HCT116 (cell line): ENCODE results near the gene IPO8. TPM values are rescaled to one million over a fixed set of nuclear protein-coding genes. Genes with fewer than 3 reads are reported as not detected.

Source experiments
- ATAC-seq: fragments of 200-7000 bp; cut with Tn5 transposase; 2 replicates; pipeline ENCODE4 v1.9.1; 2020; ENCODE audit warnings: mild to moderate bottlenecking, moderate library complexity
- BruUV-seq: library from RNA; stranded (reverse); fragments of 400-500 nt; replicated peaks from 2 replicates; lab custom pipeline; 2021; lab: Mats Ljungman, UMichigan
- CTCF ChIA-PET: fragments of 300-600 bp; sonication (Branson Sonifier 250); formaldehyde crosslinking; loops from one replicate; lab custom pipeline; 2021; ENCODE audit warnings: antibody characterized with exemption; lab: Charles Lee
- POLR2A ChIA-PET: fragments of 300-600, 350-600 bp; sonication (Branson Sonifier 250); formaldehyde crosslinking; loops from one replicate; lab custom pipeline; 2021; ENCODE audit warnings: antibody characterized with exemption; lab: Charles Lee
- RAD21 ChIA-PET, 2 experiments: fragments of 300-600 bp; sonication (Branson Sonifier 250); formaldehyde crosslinking; loops; one replicate each; lab custom pipeline; 2023; ENCODE audit warnings: low total read pairs in 2 of 2; ENCODE audit not compliant: uncharacterized antibody in 2 of 2, unreplicated experiment in 2 of 2, low non-redundant PET in 1 of 2; lab: Charles Lee
- DNase-seq: peaks from one replicate; pipeline ENCODE4 v3.0.0-alpha.2; 2010; ENCODE audit warnings: low read depth, low spot score
- H2AFZ ChIP-seq: fragments of 200-600 bp; shearing (Covaris generic), sonication (generic); 2 replicates; pipeline ENCODE4 v1.6.1; 2017; ENCODE audit warnings: low read depth, mixed run types, mixed read lengths, antibody characterized with exemption, low read length; ENCODE audit not compliant: poor library complexity, severe bottlenecking
- H3K27ac ChIP-seq: 2 replicates; pipeline ENCODE4 v1.5.1; 2012; ENCODE audit warnings: low read depth, low read length
- H3K27me3 ChIP-seq: fragments of 200-600 bp; sonication (generic); 2 replicates; pipeline ENCODE4 v1.6.1; 2016; ENCODE audit warnings: mixed run types, low read length, mixed read lengths; ENCODE audit not compliant: insufficient read depth
- H3K36me3 ChIP-seq, 2 experiments: fragments of 200-500 bp in 1 of 2; fragments of 200-600 bp in 1 of 2; sonication (Bioruptor generic) in 1 of 2; sonication (generic) in 1 of 2; 2 replicates each; pipeline versions ENCODE4 v1.5.1 to v1.6.1; 2014 to 2016; ENCODE audit warnings: low read length in 2 of 2, inconsistent platforms in 1 of 2, mixed read lengths in 1 of 2, mixed run types in 1 of 2; ENCODE audit not compliant: insufficient read depth in 2 of 2, control insufficient read depth in 1 of 2
- H3K4me1 ChIP-seq, 2 experiments: fragments of 200-600 bp in 1 of 2; sonication (generic) in 1 of 2; 2 replicates each; pipeline versions ENCODE4 v1.5.1 to v1.6.1; 2012 to 2017; ENCODE audit warnings: low read length in 2 of 2, inconsistent platforms in 1 of 2, mild to moderate bottlenecking in 1 of 2, mixed read lengths in 1 of 2, mixed run types in 1 of 2, moderate library complexity in 1 of 2; ENCODE audit not compliant: insufficient read depth in 2 of 2, control insufficient read depth in 1 of 2
- H3K4me2 ChIP-seq: fragments of 200-600 bp; sonication (generic); 2 replicates; pipeline ENCODE4 v1.6.1; 2017; ENCODE audit warnings: mixed run types, low read length, mixed read lengths
- H3K4me3 ChIP-seq, 2 experiments: fragments of 200-600 bp in 1 of 2; sonication (generic) in 1 of 2; replicated peaks in 1 of 2; 2 replicates each; pipeline ENCODE4 v1.5.1; 2011 to 2016; ENCODE audit warnings: low read length in 2 of 2, control low read depth in 1 of 2, low read depth in 1 of 2, mild to moderate bottlenecking in 1 of 2, mixed read lengths in 1 of 2, mixed run types in 1 of 2
- H3K79me2 ChIP-seq: fragments of 200-600 bp; sonication (generic); 2 replicates; pipeline ENCODE4 v1.6.1; 2017; ENCODE audit warnings: mild to moderate bottlenecking, mixed run types, low read length, moderate library complexity, mixed read lengths; ENCODE audit not compliant: insufficient read depth
- H3K9ac ChIP-seq: fragments of 200-600 bp; sonication (generic); 2 replicates; pipeline ENCODE4 v1.6.1; 2016; ENCODE audit warnings: low read length, mixed read lengths
- H3K9me2 ChIP-seq: fragments of 200-600 bp; sonication (generic), shearing (Covaris generic); 2 replicates; pipeline ENCODE4 v1.6.1; 2017; ENCODE audit warnings: mixed run types, mild to moderate bottlenecking, moderate library complexity; ENCODE audit not compliant: insufficient read depth
- H3K9me3 ChIP-seq, 2 experiments: fragments of 200-500 bp in 1 of 2; fragments of 200-600 bp in 1 of 2; sonication (Bioruptor generic) in 1 of 2; sonication (generic) in 1 of 2; 2 replicates each; pipeline ENCODE4 v1.6.1; 2014 to 2017; ENCODE audit warnings: low read length in 2 of 2, mixed read lengths in 2 of 2, inconsistent platforms in 1 of 2, low read depth in 1 of 2, mild to moderate bottlenecking in 1 of 2, mixed run types in 1 of 2, moderate library complexity in 1 of 2; ENCODE audit not compliant: control insufficient read depth in 1 of 2, insufficient read depth in 1 of 2
- H4K20me1 ChIP-seq: fragments of 200-600 bp; sonication (generic), shearing (Covaris generic); 2 replicates; pipeline ENCODE4 v1.6.1; 2017; ENCODE audit warnings: mixed run types, mild to moderate bottlenecking, moderate library complexity; ENCODE audit not compliant: insufficient read depth
- CBX3 ChIP-seq: IDR thresholded peaks from 2 replicates; pipeline ENCODE4 v1.6.1; 2012; ENCODE audit warnings: low read depth
- CEBPB ChIP-seq: IDR thresholded peaks from 2 replicates; pipeline ENCODE4 v1.6.1; 2012; ENCODE audit warnings: low read depth
- ELF1 ChIP-seq: IDR thresholded peaks from 2 replicates; pipeline ENCODE4 v1.6.1; 2012; ENCODE audit warnings: low read depth, borderline replicate concordance
- EZH2 ChIP-seq: fragments of 200-600 bp; sonication (generic); IDR thresholded peaks from 2 replicates; pipeline ENCODE4 v1.6.1; 2017; ENCODE audit warnings: antibody characterized with exemption, mixed run types
- EZH2phosphoT487 ChIP-seq: fragments of 200-600 bp; IDR thresholded peaks from 2 replicates; pipeline ENCODE4 v1.6.1; 2018; ENCODE audit warnings: antibody characterized with exemption, borderline replicate concordance
- FOSL1 ChIP-seq: IDR thresholded peaks from 2 replicates; pipeline ENCODE4 v1.6.1; 2012; ENCODE audit warnings: low read depth
- POLR2A ChIP-seq: IDR thresholded peaks from 2 replicates; pipeline ENCODE4 v1.7.0; 2011; ENCODE audit warnings: borderline replicate concordance; ENCODE audit not compliant: insufficient read depth, insufficient read length; ENCODE audit errors: extremely low read depth
- SIN3A ChIP-seq: IDR thresholded peaks from 2 replicates; pipeline ENCODE4 v1.6.1; 2012; ENCODE audit warnings: low read depth
- SRF ChIP-seq: IDR thresholded peaks from 2 replicates; pipeline ENCODE4 v1.6.1; 2012; ENCODE audit warnings: low read depth
- TCF7L2 ChIP-seq: IDR thresholded peaks from 2 replicates; pipeline ENCODE4 v1.7.0; 2011; ENCODE audit warnings: borderline replicate concordance, inconsistent platforms; ENCODE audit not compliant: insufficient read depth, insufficient read length; ENCODE audit errors: extremely low read depth
- YY1 ChIP-seq: IDR thresholded peaks from 2 replicates; pipeline ENCODE4 v1.6.1; 2011; ENCODE audit warnings: low read length, low read depth, moderate library complexity, mild to moderate bottlenecking; ENCODE audit not compliant: insufficient replicate concordance; ENCODE audit errors: extremely low read depth
- ZNF274 ChIP-seq: fragments of 200-500 bp; sonication (Bioruptor generic); IDR thresholded peaks from 2 replicates; pipeline ENCODE4 v1.6.1; 2014; ENCODE audit warnings: mild to moderate bottlenecking, low read depth, low read length, inconsistent platforms
- intact Hi-C: fragments of 100-400 bp; cut with micrococcal nuclease; formaldehyde crosslinking; loops from 2 replicates; pipeline ENCODE4 v1.10.0; 2022
- total RNA-seq: library from RNA; stranded (reverse); gene quantifications from one replicate; pipeline ENCODE4 v1.2.1, GENCODE V29; 2021; ENCODE audit not compliant: unreplicated experiment
- TF ChIP-seq, protein P1 (sequence below): IDR thresholded peaks from 2 replicates; pipeline ENCODE4 v1.6.1; 2011; ENCODE audit warnings: mild to moderate bottlenecking, low read length, moderate library complexity; ENCODE audit not compliant: insufficient replicate concordance; ENCODE audit errors: extremely low read depth
- TF ChIP-seq, protein P2 (sequence below): IDR thresholded peaks from 2 replicates; pipeline ENCODE4 v1.6.1; 2012
- TF ChIP-seq, protein P3 (sequence below): IDR thresholded peaks from 2 replicates; pipeline ENCODE4 v1.6.1; 2012; ENCODE audit warnings: low read depth

Gene IPO8
- total RNA-seq, 1 experiment from 2014 or later = 41.4 TPM

DNA sequence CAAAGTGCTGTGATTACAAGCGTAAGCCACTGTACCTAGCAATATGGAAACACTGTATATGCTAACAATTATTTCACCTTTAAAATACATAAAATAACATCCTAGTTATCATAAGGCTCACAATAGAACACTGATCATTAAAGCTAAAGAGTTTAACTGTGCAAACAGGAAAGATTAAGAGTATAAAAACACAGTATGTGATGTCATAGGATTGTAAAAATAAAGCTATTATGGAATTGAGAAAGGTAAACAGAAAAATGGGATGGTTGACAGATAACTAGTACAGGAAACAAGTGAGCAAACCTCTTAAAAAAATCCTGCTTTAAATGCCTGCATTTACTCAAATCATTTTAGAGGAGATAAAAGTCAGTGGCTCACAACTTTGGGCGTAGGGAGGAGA, 10.8 kb upstream of the IPO8 start:
- no peak overlapping the region for H2AFZ ChIP-seq
- H3K9me3 ChIP-seq = no peaks in the 10 kb centered on the region
- TF ChIP-seq FOSL1 (no peak), POLR2A (no peak), TCF7L2 (no peak), SIN3A (no peak)
- H3K27ac ChIP-seq = no peak overlapping the region
- ChIA-PET CTCF (no interaction called here), POLR2A (interaction anchor here (1.5 kb wide), 1 partner anchor 11 kb away, joined by 5 read pairs; the partner anchor contains the start of gene IPO8), RAD21 (no interaction called here)
- H3K79me2 ChIP-seq = no peaks in the 10 kb centered on the region
- no peak overlapping the region for H3K4me3 ChIP-seq
- DNase-seq (no peak), ATAC-seq (no peak)
- no peaks in the 10 kb centered on the region for H3K4me1 ChIP-seq
- peaks cover 6 to 10% of the 10 kb centered on the region in 2 experiments; a peak in 3 of 4 replicates for H3K36me3 ChIP-seq
- no peak overlapping the region for H3K9ac ChIP-seq
- H4K20me1 ChIP-seq = no peaks in the 10 kb centered on the region
- H3K4me2 ChIP-seq = no peak overlapping the region
- H3K9me2 ChIP-seq = no peaks in the 10 kb centered on the region
- no TSS peak for BruUV-seq
- intact Hi-C loops = no loop called here
- no peaks in the 10 kb centered on the region for H3K27me3 ChIP-seq

DNA sequence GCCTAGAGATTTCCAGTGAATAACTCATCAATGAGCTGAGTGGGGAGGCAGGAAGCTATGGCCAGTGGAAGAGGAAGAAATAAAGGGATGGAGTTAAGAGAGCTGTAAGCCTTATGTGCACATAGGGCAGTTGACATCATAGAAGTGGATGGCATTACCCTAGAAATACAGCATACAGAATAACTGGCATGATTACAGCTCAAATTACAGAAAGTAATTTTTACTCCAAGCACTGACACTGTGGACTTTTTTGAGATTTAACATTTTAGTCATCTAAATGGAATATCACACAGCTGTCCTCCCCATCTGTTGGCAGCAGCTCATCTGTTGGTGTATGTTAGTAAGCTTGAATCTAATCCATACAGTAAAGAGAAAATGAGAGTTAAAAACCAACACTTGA, 5.4 kb upstream of the IPO8 start:
- no peak overlapping the region for H3K4me3 ChIP-seq
- no peaks in the 10 kb centered on the region for H3K79me2 ChIP-seq
- no peaks in the 10 kb centered on the region for H3K9me2 ChIP-seq
- no peak overlapping the region for H3K27ac ChIP-seq
- peaks cover 3 to 7% of the 10 kb centered on the region in 2 experiments; a peak in 2 of 4 replicates for H3K4me1 ChIP-seq
- H2AFZ ChIP-seq = no peak overlapping the region
- ATAC-seq (no peak), DNase-seq (no peak)
- H3K27me3 ChIP-seq = no peaks in the 10 kb centered on the region
- BruUV-seq = no TSS peak
- CTCF ChIA-PET = no interaction called here
- H3K36me3 ChIP-seq = no peaks in the 10 kb centered on the region
- no peaks in the 10 kb centered on the region for H4K20me1 ChIP-seq
- H3K9me3 ChIP-seq = no peaks in the 10 kb centered on the region
- intact Hi-C loops = no loop called here
- RAD21 ChIA-PET = no interaction called here
- POLR2A ChIA-PET = no interaction called here
- no peak overlapping the region for H3K4me2 ChIP-seq
- no peak overlapping the region for H3K9ac ChIP-seq
- TF ChIP-seq ELF1 (no peak), YY1 (no peak), CBX3 (no peak), CEBPB (no peak), EZH2 (no peak), SRF (no peak), POLR2A (no peak), TCF7L2 (no peak), EZH2phosphoT487 (no peak), ZNF274 (no peak), FOSL1 (no peak)
- TF ChIP-seq, protein P1, sequence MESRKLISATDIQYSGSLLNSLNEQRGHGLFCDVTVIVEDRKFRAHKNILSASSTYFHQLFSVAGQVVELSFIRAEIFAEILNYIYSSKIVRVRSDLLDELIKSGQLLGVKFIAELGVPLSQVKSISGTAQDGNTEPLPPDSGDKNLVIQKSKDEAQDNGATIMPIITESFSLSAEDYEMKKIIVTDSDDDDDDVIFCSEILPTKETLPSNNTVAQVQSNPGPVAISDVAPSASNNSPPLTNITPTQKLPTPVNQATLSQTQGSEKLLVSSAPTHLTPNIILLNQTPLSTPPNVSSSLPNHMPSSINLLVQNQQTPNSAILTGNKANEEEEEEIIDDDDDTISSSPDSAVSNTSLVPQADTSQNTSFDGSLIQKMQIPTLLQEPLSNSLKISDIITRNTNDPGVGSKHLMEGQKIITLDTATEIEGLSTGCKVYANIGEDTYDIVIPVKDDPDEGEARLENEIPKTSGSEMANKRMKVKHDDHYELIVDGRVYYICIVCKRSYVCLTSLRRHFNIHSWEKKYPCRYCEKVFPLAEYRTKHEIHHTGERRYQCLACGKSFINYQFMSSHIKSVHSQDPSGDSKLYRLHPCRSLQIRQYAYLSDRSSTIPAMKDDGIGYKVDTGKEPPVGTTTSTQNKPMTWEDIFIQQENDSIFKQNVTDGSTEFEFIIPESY = no peak
- TF ChIP-seq, protein P2, sequence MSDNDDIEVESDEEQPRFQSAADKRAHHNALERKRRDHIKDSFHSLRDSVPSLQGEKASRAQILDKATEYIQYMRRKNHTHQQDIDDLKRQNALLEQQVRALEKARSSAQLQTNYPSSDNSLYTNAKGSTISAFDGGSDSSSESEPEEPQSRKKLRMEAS = no peak
- TF ChIP-seq, protein P3, sequence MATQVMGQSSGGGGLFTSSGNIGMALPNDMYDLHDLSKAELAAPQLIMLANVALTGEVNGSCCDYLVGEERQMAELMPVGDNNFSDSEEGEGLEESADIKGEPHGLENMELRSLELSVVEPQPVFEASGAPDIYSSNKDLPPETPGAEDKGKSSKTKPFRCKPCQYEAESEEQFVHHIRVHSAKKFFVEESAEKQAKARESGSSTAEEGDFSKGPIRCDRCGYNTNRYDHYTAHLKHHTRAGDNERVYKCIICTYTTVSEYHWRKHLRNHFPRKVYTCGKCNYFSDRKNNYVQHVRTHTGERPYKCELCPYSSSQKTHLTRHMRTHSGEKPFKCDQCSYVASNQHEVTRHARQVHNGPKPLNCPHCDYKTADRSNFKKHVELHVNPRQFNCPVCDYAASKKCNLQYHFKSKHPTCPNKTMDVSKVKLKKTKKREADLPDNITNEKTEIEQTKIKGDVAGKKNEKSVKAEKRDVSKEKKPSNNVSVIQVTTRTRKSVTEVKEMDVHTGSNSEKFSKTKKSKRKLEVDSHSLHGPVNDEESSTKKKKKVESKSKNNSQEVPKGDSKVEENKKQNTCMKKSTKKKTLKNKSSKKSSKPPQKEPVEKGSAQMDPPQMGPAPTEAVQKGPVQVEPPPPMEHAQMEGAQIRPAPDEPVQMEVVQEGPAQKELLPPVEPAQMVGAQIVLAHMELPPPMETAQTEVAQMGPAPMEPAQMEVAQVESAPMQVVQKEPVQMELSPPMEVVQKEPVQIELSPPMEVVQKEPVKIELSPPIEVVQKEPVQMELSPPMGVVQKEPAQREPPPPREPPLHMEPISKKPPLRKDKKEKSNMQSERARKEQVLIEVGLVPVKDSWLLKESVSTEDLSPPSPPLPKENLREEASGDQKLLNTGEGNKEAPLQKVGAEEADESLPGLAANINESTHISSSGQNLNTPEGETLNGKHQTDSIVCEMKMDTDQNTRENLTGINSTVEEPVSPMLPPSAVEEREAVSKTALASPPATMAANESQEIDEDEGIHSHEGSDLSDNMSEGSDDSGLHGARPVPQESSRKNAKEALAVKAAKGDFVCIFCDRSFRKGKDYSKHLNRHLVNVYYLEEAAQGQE = no peak
